ENCODE data around the gene UPF2. TPM values are rescaled to one million over a fixed set of nuclear protein-coding genes. Genes with fewer than 3 reads are reported as not detected.
A peak's percentile ranks its signal among the peaks of the same experiment; 100 is the strongest.

UPF2 gene
- total and polyA plus RNA-seq, 8 donors: 6.1 to 12.5 (median 9.0) TPM

DNA sequence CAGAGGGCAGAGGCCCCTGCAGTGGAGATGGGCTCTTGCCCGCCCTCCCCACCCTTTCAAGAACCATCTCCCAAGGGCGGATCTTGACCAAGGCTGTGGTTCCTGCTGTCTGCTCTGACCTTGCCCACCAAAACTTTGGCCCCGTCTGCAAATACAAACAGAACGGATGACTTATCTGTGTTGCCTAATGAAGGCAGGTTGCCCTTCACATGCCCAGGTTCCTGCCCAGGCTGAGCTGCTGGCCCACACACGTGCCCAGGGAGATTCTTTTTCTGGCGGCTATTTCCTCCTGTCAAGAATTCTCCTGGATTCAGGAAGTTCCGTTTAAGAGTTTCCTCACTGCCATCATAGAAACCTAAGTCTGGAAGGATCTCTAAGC lies 141.2 kb downstream of the UPF2 start:
- no peaks in the 10 kb centered on the region for H3K9me3 ChIP-seq
- DNase-seq (no peak), ATAC-seq (peak in 2 of 4 donors; percentile 35 to 46)

GRCh38 chr10:11901036-11901301 lies 141.6 kb downstream of the UPF2 start:
- H3K4me1 ChIP-seq: no peaks in the 10 kb centered on the region
- no peak for TF ChIP-seq CTCF (IDR thresholded peaks at IDR 0.05)
- H3K4me3 ChIP-seq: no peak overlapping the region
- DNase-seq: no peak
- H3K36me3 ChIP-seq: no peaks in the 10 kb centered on the region
- no peak for ATAC-seq
- FAIRE-seq: no peak
- H3K27me3 ChIP-seq: no peaks in the 10 kb centered on the region
- no peak overlapping the region for H3K27ac ChIP-seq
- no peaks in the 10 kb centered on the region for H3K9me3 ChIP-seq
- 91 to 94% methylated on average over 6 of the region's 6 CpGs for WGBS, 2 donors
- intact Hi-C loops (cut with DNase I): no loop called here

More for the DNA sequence above, 141.2 kb downstream of the UPF2 start:
- Histone ChIP-seq H3K27ac (no peak overlapping the region), H3K27me3 (no peaks in the 10 kb centered on the region), H3K4me1 (no peaks in the 10 kb centered on the region), H3K36me3 (no peaks in the 10 kb centered on the region), H3K4me3 (no peak overlapping the region)
- intact Hi-C loops (cut with DNase I): no loop called here
- no peak for FAIRE-seq
- no peak for TF ChIP-seq CTCF (IDR thresholded peaks at IDR 0.05)
- WGBS, 2 donors: 45 to 58% methylated on average over 7 of the region's 7 CpGs

GRCh38 chr10:11899067-11899876 lies 143.3 kb downstream of the UPF2 start:
- H3K4me3 ChIP-seq: no peak overlapping the region
- H3K27me3 ChIP-seq: no peaks in the 10 kb centered on the region
- no peaks in the 10 kb centered on the region for H3K36me3 ChIP-seq
- intact Hi-C loops (cut with DNase I): no loop called here
- FAIRE-seq (no peak), ATAC-seq (no peak), DNase-seq (no peak)
- H3K9me3 ChIP-seq: no peaks in the 10 kb centered on the region
- 91 to 92% methylated on average over 28 of the region's 28 CpGs for WGBS, 2 donors
- peak overlapping the region; percentile 67 to 80 (median 68) for H3K27ac ChIP-seq
- no peaks in the 10 kb centered on the region for H3K4me1 ChIP-seq
- TF ChIP-seq CTCF (IDR thresholded peaks at IDR 0.05): no peak

DNA sequence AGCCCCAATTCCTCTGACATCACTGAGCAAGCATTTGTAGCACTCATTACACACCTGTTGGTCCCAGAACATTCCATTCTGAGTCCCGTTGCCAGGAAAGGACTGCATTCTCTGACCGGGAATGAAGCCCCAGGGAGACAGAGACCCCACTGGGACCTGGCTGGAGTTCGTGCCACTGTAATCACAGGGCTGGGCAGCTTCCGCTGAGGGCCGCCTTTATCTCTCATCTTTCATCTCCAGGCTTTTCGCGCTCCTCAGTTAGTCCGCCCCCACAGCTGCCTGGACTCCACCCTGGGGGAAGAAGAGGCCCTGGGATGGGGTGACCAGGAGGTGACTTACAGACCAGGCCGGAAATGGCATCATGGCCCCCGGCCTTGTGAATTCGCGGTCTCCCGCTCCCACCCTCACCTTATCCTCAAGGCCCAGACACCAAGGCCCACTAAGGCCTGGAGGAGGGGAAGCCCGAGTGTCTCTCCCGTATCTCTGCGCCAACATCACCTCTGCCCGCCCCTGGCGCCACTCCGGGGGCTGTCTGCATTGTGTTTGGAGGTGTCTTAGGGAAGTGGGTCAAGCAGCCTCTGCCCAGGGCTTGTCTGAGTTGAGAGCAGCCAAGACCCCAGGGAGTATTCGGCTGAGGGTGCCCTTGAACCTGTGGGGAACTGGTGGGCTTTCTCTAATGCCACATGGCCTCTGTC lies 144.1 kb downstream of the UPF2 start:
- FAIRE-seq: no peak
- DNase-seq: peak in 4 of 6 donors; percentile 57 to 80 (median 74)
- no peak for TF ChIP-seq CTCF (IDR thresholded peaks at IDR 0.05)
- 69 to 70% methylated on average over 20 of the region's 20 CpGs for WGBS, 2 donors
- intact Hi-C loops (cut with DNase I): no loop called here
- Histone ChIP-seq H3K4me1 (no peaks in the 10 kb centered on the region), H3K27me3 (no peaks in the 10 kb centered on the region), H3K9me3 (no peaks in the 10 kb centered on the region), H3K4me3 (no peak overlapping the region), H3K36me3 (no peaks in the 10 kb centered on the region), H3K27ac (peak overlapping the region; percentile 67 to 80 (median 68))
- ATAC-seq: peak; percentile 80 to 93 (median 88)

DNA sequence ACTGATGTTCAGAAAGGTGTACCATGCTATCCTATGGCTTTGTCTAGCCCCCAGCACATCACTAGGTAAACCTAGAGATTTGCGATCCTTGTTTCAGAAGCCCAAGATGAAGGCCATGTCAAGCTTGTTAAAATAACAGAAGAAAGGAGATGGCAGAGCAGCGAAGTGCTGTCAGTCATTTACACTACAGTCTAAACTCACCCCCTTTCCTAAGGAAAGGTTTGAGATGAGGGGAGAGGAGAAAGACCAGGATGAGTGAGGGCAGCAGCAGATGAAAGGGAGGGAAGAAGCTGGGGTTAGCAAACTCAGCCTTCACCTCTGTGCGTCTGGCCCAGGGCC lies 144.6 kb downstream of the UPF2 start:
- no peak for ATAC-seq
- DNase-seq: no peak
- 44 to 60% methylated on average over 3 of the region's 3 CpGs for WGBS, 2 donors
- Histone ChIP-seq H3K36me3 (no peaks in the 10 kb centered on the region), H3K9me3 (no peaks in the 10 kb centered on the region), H3K27me3 (no peaks in the 10 kb centered on the region), H3K4me3 (no peak overlapping the region), H3K4me1 (no peaks in the 10 kb centered on the region), H3K27ac (peak overlapping the region; percentile 33 to 80 (median 68))
- intact Hi-C loops (cut with DNase I): no loop called here
- FAIRE-seq: no peak
- TF ChIP-seq CTCF (IDR thresholded peaks at IDR 0.05): no peak

Measured in pancreas (tissue), 10 donors.